NCI-H1694 treated with DMSO at 0.1 percent for 48 hours (cell line): ENCODE results near the gene MTA1.

Experiments
- DNase-seq: peaks from one replicate; lab custom pipeline; 2025; lab: John Stamatoyannopoulos, UW

MTA1 gene

GRCh38 chr14:105410642-105411016 lies 9.0 kb upstream of the MTA1 start:
- DNase-seq: no peak

DNA sequence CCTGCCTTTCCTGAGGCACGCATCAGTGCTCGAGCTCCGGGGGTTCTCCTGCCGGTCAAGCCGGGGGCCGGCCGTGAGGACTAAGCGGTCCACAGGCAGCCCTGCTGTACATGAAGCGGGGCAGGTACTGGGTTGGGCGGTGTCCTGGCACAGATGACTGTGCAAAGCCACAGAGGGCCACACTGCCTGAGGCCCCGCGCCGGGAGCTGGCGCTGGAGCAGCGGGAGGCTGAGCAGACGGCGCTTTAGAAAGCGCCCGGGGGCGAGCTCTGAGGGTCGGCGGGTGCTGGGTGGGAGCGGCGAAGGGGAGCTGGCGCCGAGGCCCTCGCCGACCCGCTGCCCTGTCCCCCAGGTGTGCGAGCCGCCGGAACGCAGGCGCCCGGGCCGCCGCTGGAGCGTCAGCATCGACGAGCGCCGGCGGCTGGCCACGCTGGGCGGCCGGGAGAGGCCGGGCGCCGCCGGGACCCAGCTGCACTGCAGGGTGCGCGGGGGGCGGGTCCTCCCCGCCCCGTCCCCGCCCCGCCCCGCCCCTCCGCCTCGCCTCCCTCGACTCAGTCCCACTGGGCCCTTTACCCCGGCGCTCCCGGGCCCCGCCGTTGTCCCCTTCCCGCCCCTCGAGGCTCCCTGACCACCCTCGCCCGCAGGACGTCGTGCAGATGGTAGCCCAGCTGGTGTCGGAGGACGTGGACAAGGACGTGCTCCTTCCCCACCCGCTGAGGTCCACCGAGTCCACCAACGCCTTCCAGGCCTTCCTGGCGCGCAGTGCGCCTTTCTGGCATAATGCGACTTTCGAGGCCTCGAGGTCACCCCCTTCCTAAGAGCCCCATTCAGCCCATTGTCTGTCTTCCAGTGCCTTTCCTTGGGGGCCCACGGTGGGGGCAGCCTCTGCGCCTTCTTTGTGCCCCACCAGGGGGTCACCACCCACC lies 8.3 kb upstream of the MTA1 start:
- DNase-seq: peak; percentile 48

DNA sequence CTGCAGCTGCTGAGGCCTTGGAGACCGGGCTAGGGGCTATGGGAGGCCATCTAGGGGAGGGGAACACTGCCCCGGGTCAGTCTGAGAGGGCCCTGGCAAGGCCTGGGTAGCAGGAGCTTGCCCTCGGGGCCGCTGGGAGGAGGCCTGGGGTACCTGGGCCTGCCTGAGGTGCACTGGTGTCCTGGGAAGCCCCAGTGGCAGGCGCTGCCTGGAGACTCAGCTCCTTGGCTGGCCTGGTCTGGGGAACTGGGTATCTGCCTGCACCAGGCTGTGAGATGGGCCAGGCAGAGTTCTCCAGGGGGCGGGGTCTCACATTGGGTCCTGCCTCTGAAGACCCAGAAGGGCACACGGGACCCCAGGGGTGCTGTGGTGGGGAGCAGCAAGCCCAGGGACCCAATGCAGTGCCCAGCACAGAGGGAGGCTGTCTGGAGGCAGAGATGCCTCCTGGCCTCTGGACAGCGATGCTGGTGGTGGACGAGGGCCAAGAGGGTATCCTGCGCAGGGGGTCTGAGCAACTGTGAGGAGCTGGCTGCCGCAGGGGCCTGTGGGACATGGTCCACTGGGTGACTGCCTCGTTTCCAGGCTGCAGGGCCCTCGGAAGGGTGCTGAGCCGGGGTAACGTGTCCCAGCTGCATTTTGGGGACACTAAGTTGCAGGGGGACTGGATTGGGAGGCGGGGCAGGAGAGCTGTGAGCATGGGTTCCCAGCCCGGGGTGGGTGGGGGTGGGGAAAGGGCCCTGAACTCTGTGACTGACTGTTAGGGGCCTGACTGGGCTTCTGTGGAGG lies 7.4 kb upstream of the MTA1 start:
- no peak for DNase-seq

- no peak for DNase-seq
These were observed 6.7 kb upstream of the MTA1 start for GRCh38 chr14:105412771-105413543.

- no peak for DNase-seq
These were observed 6.1 kb upstream of the MTA1 start for GRCh38 chr14:105413544-105413886.

GRCh38 chr14:105414456-105415371 lies 4.9 kb upstream of the MTA1 start:
- peak; percentile 82 for DNase-seq

DNA sequence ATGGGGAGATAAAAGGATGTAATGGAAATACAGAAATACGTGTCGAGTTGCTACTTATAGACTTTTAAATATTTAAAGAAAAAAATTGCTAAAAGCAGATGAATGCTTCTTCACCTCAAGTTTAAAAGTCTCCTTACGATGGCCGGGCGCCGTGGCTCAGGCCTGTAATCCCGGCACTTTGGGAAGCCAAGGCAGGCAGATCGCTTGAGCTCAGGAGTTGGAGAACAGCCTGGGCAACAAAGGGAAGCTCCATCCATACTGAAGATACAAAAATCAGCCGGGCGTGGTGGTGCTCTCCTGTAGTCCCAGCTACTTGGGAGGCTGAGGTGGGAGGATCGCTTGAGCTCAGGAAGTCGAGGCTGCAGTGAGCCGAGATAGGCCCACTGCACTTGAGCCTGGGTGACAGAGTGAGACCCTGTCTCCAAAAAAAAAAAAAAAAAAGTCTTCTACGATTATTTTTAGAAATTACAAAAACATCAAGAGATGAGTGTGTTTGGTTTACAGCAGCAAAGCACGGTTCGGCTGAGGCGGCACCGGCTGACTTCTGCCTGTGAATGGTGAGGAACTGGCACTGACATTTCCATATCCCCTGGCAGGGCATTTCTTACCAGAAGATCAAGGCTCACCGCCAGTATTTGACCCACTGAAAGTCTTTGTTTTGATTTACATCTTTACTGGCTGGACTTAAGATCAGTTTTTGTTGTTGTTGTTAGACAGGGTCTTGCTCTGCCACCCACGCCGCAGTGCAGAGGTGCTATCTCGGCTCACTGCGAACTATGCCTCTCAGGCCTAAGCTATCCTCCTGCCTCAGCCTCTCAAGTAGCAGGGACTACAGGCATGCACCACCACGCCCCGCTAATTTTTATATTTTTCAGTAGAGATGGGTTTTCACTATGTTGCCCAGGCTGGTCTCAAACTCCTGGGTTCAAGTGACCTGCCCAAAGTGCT lies 3.9 kb upstream of the MTA1 start:
- DNase-seq: no peak

GRCh38 chr14:105416671-105417070 lies 3.0 kb upstream of the MTA1 start:
- DNase-seq: no peak

DNA sequence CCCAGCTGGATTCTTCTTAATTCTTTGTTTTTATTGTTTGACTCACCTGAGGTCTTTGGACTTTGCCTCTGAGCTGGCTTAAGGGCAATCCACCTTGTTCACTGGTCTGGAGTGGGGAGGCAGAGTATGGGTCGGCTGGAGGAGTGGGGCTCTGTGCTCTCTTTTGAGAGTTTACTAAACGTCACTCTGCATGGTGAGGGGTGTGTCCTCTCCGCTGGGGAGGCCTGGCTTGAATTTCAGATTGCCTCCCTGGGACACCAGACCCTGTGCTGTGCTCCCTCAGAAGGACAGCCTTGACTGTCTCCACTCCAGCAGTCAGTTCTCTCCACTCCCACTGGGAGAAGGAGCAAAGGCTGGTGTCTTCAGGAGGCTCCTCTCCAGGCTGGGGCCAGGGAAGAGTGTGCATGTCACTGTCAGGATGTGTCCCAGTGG lies 1.9 kb upstream of the MTA1 start:
- DNase-seq: no peak

DNA sequence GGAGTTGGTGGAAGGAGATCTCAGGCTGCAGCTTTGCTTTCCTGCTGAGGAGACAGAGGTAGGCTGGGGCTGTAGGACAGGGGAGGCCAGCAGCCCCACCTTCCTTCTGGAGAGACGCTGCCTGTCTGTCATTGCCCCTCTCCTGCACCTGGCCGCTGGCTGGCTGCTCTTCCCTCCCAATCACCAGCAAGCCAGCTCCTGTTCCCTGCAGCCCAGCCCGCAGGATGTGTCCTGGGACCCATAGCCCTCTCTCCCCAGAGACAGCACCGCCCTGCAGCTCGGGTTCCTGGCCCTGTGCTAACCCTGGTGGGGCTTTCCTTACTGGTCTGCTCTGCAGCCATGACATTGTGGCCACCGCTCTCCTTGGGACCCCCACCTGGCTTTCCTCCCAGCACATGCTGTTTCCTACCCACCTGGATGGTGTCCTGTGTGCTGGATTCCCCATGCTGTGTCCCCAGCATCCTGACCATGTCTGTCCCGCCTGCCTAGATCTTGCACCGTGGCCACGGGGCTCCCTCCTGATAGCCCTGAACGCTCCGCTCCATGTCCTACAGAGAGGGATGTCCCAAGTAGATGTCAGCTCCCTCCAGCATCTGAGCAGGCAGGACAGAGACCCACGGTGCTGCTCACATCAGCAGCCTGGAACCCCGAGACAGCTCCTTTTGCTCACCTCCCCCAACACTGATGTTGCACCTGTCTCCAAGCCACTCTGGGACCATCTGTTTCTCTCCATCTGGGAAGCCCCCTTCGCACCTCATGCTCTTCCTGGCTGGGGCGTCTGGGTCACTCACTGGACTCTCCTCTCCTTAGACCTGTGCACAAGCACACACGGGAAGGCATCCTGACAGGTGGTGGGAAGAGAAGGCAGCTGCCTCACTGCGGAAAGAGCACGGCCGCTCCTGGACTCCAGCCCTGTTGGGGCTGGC lies 1.1 kb upstream of the MTA1 start:
- DNase-seq: no peak

DNA sequence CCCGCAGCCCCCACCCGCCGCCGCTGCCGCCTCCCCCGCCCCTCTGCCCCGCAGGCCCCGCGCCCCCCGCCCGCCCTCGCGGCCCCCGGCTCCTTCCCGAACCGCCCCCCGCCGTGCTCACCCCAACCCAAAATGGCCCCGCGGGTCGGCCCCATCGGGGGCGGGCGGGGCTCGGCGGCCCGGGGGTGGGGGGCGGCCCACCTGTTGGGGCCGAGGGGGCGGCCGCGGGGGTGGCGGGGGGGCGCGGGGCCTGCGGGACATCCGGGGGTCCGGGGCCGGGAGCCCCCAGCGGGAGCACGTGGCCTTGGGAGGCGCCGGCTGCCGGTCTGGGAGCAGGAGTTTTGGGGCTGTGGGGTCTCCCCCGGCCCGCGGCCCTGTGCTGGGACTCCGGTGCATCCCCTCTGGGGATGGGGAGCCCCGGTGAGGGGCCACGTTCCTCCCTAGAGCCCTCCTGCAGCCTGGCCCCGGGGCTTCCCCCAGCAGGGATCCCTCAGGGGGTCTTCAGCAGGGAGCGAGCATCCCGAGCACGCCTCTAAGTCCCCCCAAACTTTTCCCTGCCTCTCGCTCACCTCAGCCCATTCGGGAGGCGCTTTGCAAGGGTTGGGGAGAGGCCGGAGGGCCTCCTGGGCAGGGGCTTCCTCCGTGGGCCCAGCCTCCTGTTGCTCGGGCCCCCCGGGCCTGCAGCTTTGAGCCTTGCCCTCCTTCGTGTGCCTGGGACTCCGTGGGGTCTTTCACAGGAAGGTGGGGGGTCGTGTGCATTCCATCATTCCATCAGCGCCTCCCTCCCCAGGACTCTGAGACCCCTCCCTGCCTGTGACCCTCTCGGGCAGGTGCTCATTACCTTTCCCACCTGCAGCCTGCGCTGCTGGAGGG lies 710 bp downstream of the MTA1 start:
- no peak for DNase-seq

DNA sequence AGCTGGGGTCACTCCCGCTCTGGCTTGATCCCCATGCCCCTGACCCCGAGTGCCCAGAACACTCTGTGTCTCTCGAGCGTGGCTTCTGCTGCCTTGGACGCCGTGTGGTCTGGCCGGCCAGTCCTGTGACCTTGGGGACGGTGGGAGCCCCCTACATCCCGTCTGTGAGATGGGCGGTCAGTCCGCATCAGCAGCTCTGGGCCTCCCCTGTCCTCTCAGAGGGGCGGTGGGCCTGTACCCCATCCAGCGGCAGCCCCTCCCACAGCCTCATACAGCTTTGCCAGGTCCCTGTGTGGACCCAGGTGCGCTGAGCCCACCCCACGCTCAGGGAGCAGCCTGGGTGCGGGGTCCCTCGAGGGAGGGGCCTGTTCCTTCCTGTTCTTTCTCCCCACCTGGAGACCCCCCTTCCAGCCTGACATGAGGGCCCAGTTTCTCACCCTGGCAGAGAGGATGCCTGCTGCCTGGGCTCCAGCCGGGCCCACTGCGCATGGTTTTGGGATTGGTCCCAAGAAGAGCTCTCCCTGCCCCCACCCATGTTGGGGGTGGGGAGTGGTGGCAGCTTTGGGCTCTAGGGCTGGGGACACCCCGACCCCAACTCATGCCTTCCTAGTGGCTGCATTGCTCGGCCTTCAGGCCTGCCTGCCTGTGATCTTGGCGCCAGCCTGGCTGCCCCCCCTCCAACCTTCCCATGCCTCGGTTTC lies 1.5 kb downstream of the MTA1 start:
- no peak for DNase-seq

- no peak for DNase-seq
These were observed 2.3 kb downstream of the MTA1 start for GRCh38 chr14:105421723-105422615.

DNA sequence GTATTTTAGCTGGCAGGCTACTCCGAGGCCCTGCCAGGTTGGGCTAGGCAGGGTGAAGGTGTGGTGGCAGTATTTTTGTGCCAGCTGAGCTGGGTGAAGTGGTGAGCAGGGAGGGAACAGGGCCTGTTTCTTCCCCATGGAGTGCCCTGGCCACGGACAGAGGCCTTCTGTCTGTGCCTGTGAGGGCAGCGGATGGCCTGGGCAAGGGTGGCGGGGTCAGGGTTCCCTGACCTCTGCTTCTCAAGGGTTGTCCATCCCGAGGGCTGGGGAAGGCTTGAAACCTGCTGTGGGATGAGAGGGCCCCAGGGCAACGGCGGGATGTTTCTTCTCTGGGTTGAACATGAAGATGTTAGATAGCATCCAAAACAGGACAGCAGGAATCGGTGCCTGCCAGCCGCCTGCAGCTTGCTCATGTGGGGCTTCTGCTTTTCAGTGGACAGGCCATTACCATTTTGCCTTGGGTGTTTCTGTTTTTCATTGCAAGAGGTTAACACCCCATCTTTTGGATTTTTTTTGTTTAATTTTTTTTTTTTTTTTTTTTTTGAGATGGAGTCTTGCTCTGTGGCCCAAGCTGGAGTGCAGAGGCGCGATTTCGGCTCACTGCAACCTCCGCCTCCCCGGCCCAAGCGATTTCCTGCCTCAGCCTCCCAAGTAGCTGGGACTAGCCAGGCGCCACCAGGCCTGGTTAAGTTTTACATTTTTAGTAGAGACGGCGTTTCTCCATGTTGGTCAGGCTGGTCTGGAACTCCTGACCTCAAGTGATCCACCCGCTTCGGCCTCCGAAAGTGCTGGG lies 3.3 kb downstream of the MTA1 start:
- DNase-seq: no peak

- no peak for DNase-seq
These were observed 4.0 kb downstream of the MTA1 start for GRCh38 chr14:105423488-105424195.
